ENCODE measurements around the gene SLIT1.

- no peak for TF ChIP-seq ELF4 (IDR thresholded peaks at IDR 0.05)
- TF ChIP-seq CTBP1 (IDR thresholded peaks at IDR 0.05; ENCODE audit: borderline replicate concordance), result no peak
- no peak for TF ChIP-seq FOXK2 (IDR thresholded peaks at IDR 0.05)
- no peak for TF ChIP-seq FOXM1 (IDR thresholded peaks at IDR 0.05; ENCODE audit: borderline replicate concordance)
- TF ChIP-seq HDGF (IDR thresholded peaks at IDR 0.05; ENCODE audit: borderline replicate concordance), result no peak
- no peak for TF ChIP-seq SP1 (IDR thresholded peaks at IDR 0.05)
- no peak for TF ChIP-seq NFRKB (IDR thresholded peaks at IDR 0.05)
- no peak for TF ChIP-seq PKNOX1 (IDR thresholded peaks at IDR 0.05)
- no peak for TF ChIP-seq BHLHE40 (IDR thresholded peaks at IDR 0.05; ENCODE audit: borderline replicate concordance)
- no peak for TF ChIP-seq ZNF384 (IDR thresholded peaks at IDR 0.05)
- TF ChIP-seq FOXA1 (IDR thresholded peaks at IDR 0.05), result no peak
- no peak for TF ChIP-seq SUZ12 (IDR thresholded peaks at IDR 0.05)
- TF ChIP-seq ARNT (IDR thresholded peaks at IDR 0.05), result no peak
Observed at GRCh38 chr10:96987842-96988175, 197.9 kb downstream of the SLIT1 start.
